SU-DHL-6 (cell line): ENCODE results near the gene ZNF785.

Experiments used
- CTCF ChIP-seq: fragments of 200-600 bp; sonication (generic); IDR thresholded peaks from one replicate; pipeline ENCODE4 v1.5.1; 2017; ENCODE audit warnings: antibody characterized with exemption, mild to moderate bottlenecking, low read length, moderate library complexity; ENCODE audit not compliant: insufficient read depth, poor library complexity, severe bottlenecking
- EZH2phosphoT487 ChIP-seq: fragments of 200-600 bp; sonication (generic), shearing (Covaris generic); conservative IDR thresholded peaks from 2 replicates; pipeline ENCODE4 v1.6.1; 2018; ENCODE audit warnings: mild to moderate bottlenecking, antibody characterized with exemption, low read length, moderate library complexity, mixed read lengths

- no peak for TF ChIP-seq EZH2phosphoT487
- no peak for TF ChIP-seq CTCF
These were observed 19.0 kb downstream of the ZNF785 start for GRCh38 chr16:30566531-30566930.
